Astrocyte of the spinal cord (primary cell): Measurements from ENCODE around the gene CACNA1E.

Experiments
- DNase-seq: peaks from one replicate; pipeline ENCODE4 v3.0.0; 2011; ENCODE audit warnings: low read depth, low spot score
- H3K4me3 ChIP-seq: 2 replicates; pipeline ENCODE4 v1.5.1; 2011; ENCODE audit warnings: low read depth, mild to moderate bottlenecking, low read length, moderate library complexity
- CTCF ChIP-seq: IDR thresholded peaks from 2 replicates; pipeline ENCODE4 v1.5.1; 2012; ENCODE audit warnings: low read depth, mild to moderate bottlenecking, low read length, inconsistent platforms
- in situ Hi-C: cut with HindIII; loops from 2 replicates; pipeline ENCODE4 v1.10.0; 2017; ENCODE audit warnings: low sequenced_read_pairs

The CACNA1E gene

GRCh38 chr1:181497870-181498269, 14.6 kb downstream of the CACNA1E start:
- in situ Hi-C loops, result no loop called here
- no peak overlapping the region for H3K4me3 ChIP-seq
- no peak for DNase-seq
- no peak for TF ChIP-seq CTCF

- in situ Hi-C loops, result no loop called here
- no peak for DNase-seq
- H3K4me3 ChIP-seq, result no peak overlapping the region
- TF ChIP-seq CTCF, result no peak
Measured at GRCh38 chr1:181499825-181500224, 16.5 kb downstream of the CACNA1E start.

GRCh38 chr1:181500636-181501035, 17.3 kb downstream of the CACNA1E start:
- TF ChIP-seq CTCF, result no peak
- DNase-seq, result no peak
- in situ Hi-C loops, result no loop called here
- no peak overlapping the region for H3K4me3 ChIP-seq

- no peak overlapping the region for H3K4me3 ChIP-seq
- DNase-seq, result no peak
- no peak for TF ChIP-seq CTCF
- in situ Hi-C loops, result no loop called here
Measured at GRCh38 chr1:181501612-181502011, 18.3 kb downstream of the CACNA1E start.

- DNase-seq, result no peak
- TF ChIP-seq CTCF, result no peak
- in situ Hi-C loops, result no loop called here
- H3K4me3 ChIP-seq, result no peak overlapping the region
Measured at GRCh38 chr1:181503171-181503810, 20.0 kb downstream of the CACNA1E start.

- TF ChIP-seq CTCF, result peak; percentile 9
- no peak overlapping the region for H3K4me3 ChIP-seq
- in situ Hi-C loops, result no loop called here
- no peak for DNase-seq
Measured at GRCh38 chr1:181504399-181504842, 21.1 kb downstream of the CACNA1E start.
